OCI-LY1 (cell line): ENCODE results near the gene TP53TG5.

Source experiments
- H2AFZ ChIP-seq: fragments of 200-600 bp; sonication (generic), shearing (Covaris generic); 2 replicates; pipeline ENCODE4 v1.6.0; 2014; ENCODE audit warnings: antibody characterized with exemption, mild to moderate bottlenecking, low read length
- H3F3A ChIP-seq: fragments of 200-600 bp; sonication (generic), shearing (Covaris generic); 2 replicates; pipeline ENCODE4 v1.6.0; 2014; ENCODE audit warnings: mild to moderate bottlenecking, antibody characterized with exemption, low read length, moderate library complexity; ENCODE audit not compliant: insufficient read depth
- H3K27ac ChIP-seq: fragments of 200-600 bp; sonication (generic); 2 replicates; pipeline ENCODE4 v1.5.1; 2014; ENCODE audit warnings: low read length, mixed run types, mild to moderate bottlenecking, low read depth; ENCODE audit not compliant: poor library complexity, severe bottlenecking
- H3K27me3 ChIP-seq: fragments of 200-600 bp; sonication (generic); 2 replicates; pipeline ENCODE4 v1.6.0; 2014; ENCODE audit warnings: antibody characterized with exemption, mild to moderate bottlenecking, low read length, moderate library complexity; ENCODE audit not compliant: insufficient read depth
- H3K36me3 ChIP-seq: fragments of 200-600 bp; sonication (generic); 2 replicates; pipeline ENCODE4 v1.6.1; 2014; ENCODE audit warnings: mild to moderate bottlenecking, antibody characterized with exemption, low read length, moderate library complexity, mixed read lengths; ENCODE audit not compliant: insufficient read depth
- H3K4me1 ChIP-seq: fragments of 200-600 bp; sonication (generic); 2 replicates; pipeline ENCODE4 v1.5.1; 2014; ENCODE audit warnings: mild to moderate bottlenecking, low read length, moderate library complexity; ENCODE audit not compliant: insufficient read depth, severe bottlenecking
- H3K4me2 ChIP-seq: fragments of 200-600 bp; sonication (generic), shearing (Covaris generic); 2 replicates; pipeline ENCODE4 v1.6.1; 2014; ENCODE audit warnings: low read length
- H3K4me3 ChIP-seq: fragments of 200-600 bp; sonication (generic); 2 replicates; pipeline ENCODE4 v1.5.1; 2014; ENCODE audit warnings: low read length, low read depth, mild to moderate bottlenecking, mixed read lengths; ENCODE audit not compliant: poor library complexity, severe bottlenecking
- H3K79me2 ChIP-seq: fragments of 200-600 bp; shearing (Covaris generic); 2 replicates; pipeline ENCODE4 v1.6.1; 2016; ENCODE audit warnings: mixed run types, low read length, mixed read lengths; ENCODE audit not compliant: insufficient read depth
- H3K9ac ChIP-seq: fragments of 200-600 bp; sonication (generic), shearing (Covaris generic); 2 replicates; pipeline ENCODE4 v1.6.1; 2014; ENCODE audit warnings: mild to moderate bottlenecking, low read length, mixed read lengths
- H3K9me2 ChIP-seq: fragments of 200-600 bp; sonication (generic), shearing (Covaris generic); 2 replicates; pipeline ENCODE4 v1.6.1; 2014; ENCODE audit warnings: low read depth, mild to moderate bottlenecking, low read length, mixed read lengths
- H3K9me3 ChIP-seq: fragments of 200-600 bp; shearing (Covaris generic); 2 replicates; pipeline ENCODE4 v1.6.1; 2014; ENCODE audit warnings: low read length, mixed read lengths
- H4K20me1 ChIP-seq: fragments of 200-600 bp; sonication (generic), shearing (Covaris generic); 2 replicates; pipeline ENCODE4 v1.6.0; 2016; ENCODE audit warnings: mild to moderate bottlenecking, low read length; ENCODE audit not compliant: insufficient read depth
- CTCF ChIP-seq: fragments of 200-600 bp; sonication (generic), shearing (Covaris generic); IDR thresholded peaks from 2 replicates; pipeline ENCODE4 v1.5.1; 2017; ENCODE audit warnings: mild to moderate bottlenecking, antibody characterized with exemption, low read length, moderate library complexity, mixed read lengths
- EZH2 ChIP-seq: fragments of 200-600 bp; sonication (generic), shearing (Covaris generic); IDR thresholded peaks from 2 replicates; pipeline ENCODE4 v1.8.0; 2017; ENCODE audit warnings: borderline replicate concordance, mixed run types, mild to moderate bottlenecking, antibody characterized with exemption, low read length, moderate library complexity, mixed read lengths

Gene TP53TG5

GRCh38 chr20:45413479-45413878, 35.4 kb upstream of the TP53TG5 start:
- Histone ChIP-seq H3K4me1 (peaks cover 32% of the 10 kb centered on the region), H3K36me3 (no peaks in the 10 kb centered on the region), H3K4me3 (no peak overlapping the region), H3K9me3 (no peaks in the 10 kb centered on the region), H3K4me2 (no peak overlapping the region), H3K9ac (no peak overlapping the region), H3K9me2 (no peaks in the 10 kb centered on the region), H4K20me1 (no peaks in the 10 kb centered on the region), H3K79me2 (peaks cover 14% of the 10 kb centered on the region), H3K27me3 (no peaks in the 10 kb centered on the region), H2AFZ (no peak overlapping the region), H3F3A (no peaks in the 10 kb centered on the region), H3K27ac (no peak overlapping the region)
- TF ChIP-seq EZH2, result no peak
- TF ChIP-seq CTCF, result no peak

- no peak for TF ChIP-seq CTCF
- TF ChIP-seq EZH2, result no peak
- Histone ChIP-seq H3K36me3 (no peaks in the 10 kb centered on the region), H3K4me1 (peaks cover 24% of the 10 kb centered on the region), H3K9ac (no peak overlapping the region), H4K20me1 (no peaks in the 10 kb centered on the region), H3K4me2 (no peak overlapping the region), H3K9me3 (no peaks in the 10 kb centered on the region), H3F3A (no peaks in the 10 kb centered on the region), H2AFZ (no peak overlapping the region), H3K27ac (no peak overlapping the region), H3K9me2 (no peaks in the 10 kb centered on the region), H3K79me2 (peaks cover 14% of the 10 kb centered on the region), H3K4me3 (no peak overlapping the region), H3K27me3 (peaks cover 5% of the 10 kb centered on the region; the same call in 1 of the 2 replicates)
Observed at GRCh38 chr20:45412653-45413052, 34.5 kb upstream of the TP53TG5 start.

GRCh38 chr20:45410887-45411286, 32.8 kb upstream of the TP53TG5 start:
- no peak overlapping the region for H3K4me3 ChIP-seq
- no peak overlapping the region for H3K9ac ChIP-seq
- H3K36me3 ChIP-seq, result no peaks in the 10 kb centered on the region
- H3F3A ChIP-seq, result no peaks in the 10 kb centered on the region
- H3K27ac ChIP-seq, result no peak overlapping the region
- no peaks in the 10 kb centered on the region for H4K20me1 ChIP-seq
- H2AFZ ChIP-seq, result no peak overlapping the region
- TF ChIP-seq EZH2 (no peak), CTCF (no peak)
- H3K9me2 ChIP-seq, result no peaks in the 10 kb centered on the region
- H3K4me1 ChIP-seq, result peaks cover 20% of the 10 kb centered on the region
- H3K79me2 ChIP-seq, result no peaks in the 10 kb centered on the region
- H3K27me3 ChIP-seq, result peaks cover 9% of the 10 kb centered on the region; the same call in 1 of the 2 replicates
- no peaks in the 10 kb centered on the region for H3K9me3 ChIP-seq
- H3K4me2 ChIP-seq, result no peak overlapping the region
